Left renal cortex interstitium (tissue), 4 donors: ENCODE results near the gene XAGE3. TPM values are rescaled to one million over a fixed set of nuclear protein-coding genes. Genes with fewer than 3 reads are reported as not detected.
"Not testable (repeated sequence)": the region's sequence is repeated elsewhere in the genome, so short reads cannot be mapped to it uniquely, and the experiment has no call there.

Source experiments
- DNase-seq, 4 donors: peaks; one replicate each; pipeline ENCODE4 v3.0.0-alpha.2; 2013; ENCODE audit warnings: low read depth in 4 of 4, low spot score in 2 of 4, missing footprints in 1 of 4
- polyA plus RNA-seq, 4 donors: library from polyadenylated mRNA; unstranded; fragments of 120-200 nt; gene quantifications; one replicate each; pipeline ENCODE4 v1.2.1, GENCODE V29; 2013; ENCODE audit not compliant: insufficient read length in 4 of 4

The XAGE3 gene
- polyA plus RNA-seq, 4 donors = not detected

DNA sequence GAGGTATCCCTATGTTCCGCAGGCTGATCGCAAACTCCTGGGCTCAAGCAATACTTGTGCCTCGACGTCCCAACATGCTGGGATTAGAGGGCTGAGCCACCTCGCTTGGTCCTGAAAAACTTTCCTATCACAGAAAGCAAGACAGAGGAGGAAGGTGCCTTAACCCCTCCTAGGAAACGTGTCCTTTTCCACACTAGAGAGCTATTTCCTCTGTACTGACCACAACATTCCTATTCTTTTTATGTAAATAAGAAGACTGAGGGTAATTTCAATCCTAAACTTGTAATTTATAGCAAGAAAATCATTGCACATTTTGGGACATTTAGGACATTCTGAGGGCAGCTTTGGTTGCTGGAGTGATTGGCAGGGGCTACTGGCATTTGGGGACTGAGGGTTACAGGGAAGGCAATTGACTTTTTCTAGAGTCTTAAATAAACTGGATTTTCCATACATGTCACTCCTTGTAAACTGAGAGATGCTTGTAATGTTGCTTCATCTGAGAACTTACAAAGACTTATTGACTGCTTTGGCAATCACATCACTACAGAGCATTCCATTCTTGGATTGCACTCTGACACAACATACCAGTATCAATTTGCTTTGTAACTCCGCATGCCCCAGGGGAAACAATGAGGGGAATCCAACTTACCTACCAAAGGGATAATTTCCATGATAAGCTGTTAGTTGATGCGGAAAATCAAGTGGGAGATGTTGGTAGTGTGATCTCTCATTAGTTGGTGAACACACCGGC lies 15.6 kb downstream of the XAGE3 start:
- DNase-seq = no peak

DNA sequence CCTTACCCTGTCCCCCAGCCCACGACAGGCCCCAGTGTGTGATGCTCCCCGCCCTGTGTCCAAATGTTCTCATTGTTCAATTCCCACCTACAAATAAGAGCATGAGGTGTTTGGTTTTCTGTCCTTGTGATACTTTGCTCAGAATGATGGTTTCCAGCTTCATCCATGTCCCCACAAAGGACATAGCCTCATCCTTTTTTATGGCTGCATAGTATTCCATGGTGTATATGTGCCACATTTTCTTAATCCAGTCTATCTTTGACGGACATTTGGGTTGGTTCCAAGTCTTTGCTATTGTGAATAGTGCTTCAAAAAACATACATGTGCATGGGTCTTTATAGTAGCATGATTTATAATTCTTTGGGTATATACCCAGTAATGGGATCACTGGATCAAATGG lies 24.3 kb downstream of the XAGE3 start:
- DNase-seq = not testable (repeated sequence)

DNA sequence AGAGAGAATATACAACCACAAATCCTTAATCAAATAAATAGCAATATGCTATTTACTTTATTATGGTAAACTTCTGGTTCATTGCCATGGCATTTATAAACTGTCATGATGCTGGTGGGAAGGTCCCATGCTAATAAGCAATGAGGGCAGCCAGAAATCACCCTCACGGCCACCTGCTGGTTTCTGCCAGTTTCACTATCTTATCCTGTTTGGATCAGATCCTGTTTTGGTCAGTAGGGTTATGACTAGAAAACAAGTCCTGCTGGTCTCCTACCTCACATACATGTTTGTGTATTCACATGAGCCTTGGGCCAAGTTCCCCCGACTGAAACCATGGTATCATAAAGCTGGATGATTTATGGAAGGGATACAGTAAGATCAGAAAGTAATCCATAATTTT lies 28.7 kb downstream of the XAGE3 start:
- no peak for DNase-seq

DNA sequence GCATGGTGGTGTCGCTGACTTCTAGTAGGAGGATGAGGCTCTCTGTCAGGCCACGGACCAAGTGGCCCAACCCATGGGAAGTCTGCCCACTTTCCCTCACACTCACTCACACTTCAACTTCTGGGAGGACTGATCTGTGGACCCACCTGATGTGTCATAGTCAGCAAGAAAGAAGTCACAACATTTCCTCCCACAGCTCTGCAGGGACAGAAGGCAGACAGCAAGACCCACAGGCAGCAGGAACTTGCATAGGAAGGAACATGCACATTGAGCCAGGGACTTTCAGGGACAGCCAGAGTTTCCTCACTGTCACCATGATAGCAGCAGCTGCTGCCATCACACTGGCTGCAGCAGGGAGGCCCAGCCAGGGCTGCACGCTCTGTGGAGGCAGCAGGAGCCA lies 37.3 kb downstream of the XAGE3 start:
- DNase-seq = no peak

DNA sequence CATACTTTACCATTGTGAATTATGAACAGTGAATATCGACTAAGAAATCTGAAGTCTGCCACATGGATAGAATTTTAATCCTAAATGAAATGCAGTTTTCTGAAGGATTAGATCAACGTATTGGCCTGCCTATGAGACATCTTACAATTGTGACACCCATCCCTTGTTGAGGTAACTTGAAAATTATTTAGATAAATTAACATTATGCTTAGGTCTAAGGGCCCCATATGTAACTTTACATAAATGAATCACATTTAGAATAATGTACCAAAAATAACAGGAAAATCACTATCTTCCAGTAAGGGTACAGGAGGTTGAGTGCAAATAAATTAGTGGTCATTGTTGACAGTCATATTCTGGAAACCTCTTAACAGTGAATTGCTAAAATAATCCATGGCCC lies 43.3 kb downstream of the XAGE3 start:
- DNase-seq = no peak

DNA sequence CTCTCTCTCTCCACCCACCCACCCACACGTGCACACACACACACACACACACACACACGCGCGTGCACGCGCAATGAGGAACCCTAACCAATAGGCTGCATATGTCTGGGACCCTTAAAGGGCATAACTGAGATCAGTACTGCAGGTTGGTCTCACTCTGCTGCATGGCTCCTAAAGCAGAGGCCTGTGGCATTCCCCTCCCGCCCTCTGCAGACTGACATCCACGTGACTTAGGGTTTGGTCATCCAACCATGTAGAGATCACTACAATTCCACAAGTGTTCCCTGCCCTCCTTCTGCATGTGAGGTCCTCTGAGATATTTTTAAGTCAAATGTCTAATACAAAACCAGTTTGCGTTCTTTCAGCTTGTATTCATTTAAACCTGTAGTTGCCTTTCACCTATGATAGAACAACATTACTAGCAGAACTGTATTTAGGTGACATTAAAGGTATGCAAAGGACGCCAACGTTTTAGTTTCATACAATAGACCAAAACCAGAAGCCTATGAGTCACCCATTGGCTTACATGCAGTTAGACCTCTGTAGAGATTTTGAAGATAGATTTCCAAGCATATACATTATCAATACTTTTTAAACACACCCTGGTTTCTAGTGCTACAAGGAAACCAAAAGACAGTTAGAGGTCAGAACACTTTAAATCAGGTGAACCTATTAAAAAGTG lies 46.7 kb downstream of the XAGE3 start:
- no peak for DNase-seq

DNA sequence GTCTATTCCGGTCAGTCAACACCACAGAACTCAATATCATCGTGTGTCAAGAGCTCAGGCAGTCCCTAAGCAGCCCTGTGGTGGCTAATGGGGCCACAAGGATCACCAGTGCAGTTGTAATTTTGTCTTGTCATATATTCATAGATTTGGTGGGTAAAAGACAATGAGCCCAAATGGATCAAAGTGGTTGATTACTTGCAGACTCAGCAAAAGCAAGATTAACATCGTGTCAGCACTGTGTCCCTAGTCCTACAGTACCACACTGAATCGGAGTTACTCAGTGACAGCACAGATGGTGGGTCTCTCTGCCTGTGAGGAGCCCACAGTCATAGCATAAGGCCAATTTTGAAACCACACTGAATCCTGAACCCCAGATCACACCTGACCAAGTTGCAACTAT lies 48.1 kb downstream of the XAGE3 start:
- DNase-seq = no peak

Other genes starting within 250 kb of the XAGE3 start
- not detected for gene SSX7, start 213.2 kb downstream of the XAGE3 start, polyA plus RNA-seq
- gene SSX2, start 160.9 kb downstream of the XAGE3 start, polyA plus RNA-seq = not detected
- gene SSX2B, start 116.8 kb downstream of the XAGE3 start, polyA plus RNA-seq = under 1 TPM in 2 of 4 donors, not detected in 2; 0.09 to 0.17 TPM
- not detected for gene SPANXN5, start 70.7 kb downstream of the XAGE3 start, polyA plus RNA-seq
- gene XAGE5, start 56.8 kb downstream of the XAGE3 start, polyA plus RNA-seq = not detected
- gene FAM156B, start 29.2 kb upstream of the XAGE3 start, polyA plus RNA-seq = 10 to 100 TPM; 15.5 to 22.9 (median 18.1) TPM
- 10 to 100 TPM; 16.5 to 45.2 (median 27.7) TPM for gene FAM156A, start 90.4 kb upstream of the XAGE3 start, polyA plus RNA-seq
- gene GPR173, start 180.7 kb upstream of the XAGE3 start, polyA plus RNA-seq = 10 to 100 TPM; 10.5 to 30.3 (median 21.3) TPM
- 10 to 100 TPM; 19.5 to 40.0 (median 32.7) TPM for gene TSPYL2, start 214.3 kb upstream of the XAGE3 start, polyA plus RNA-seq
- gene KANTR, start 226.1 kb upstream of the XAGE3 start, polyA plus RNA-seq = 10 to 100 TPM in 3 of 4 donors, 1 to 10 TPM in 1; 8.8 to 49.3 (median 24.5) TPM